ENCODE measurements around the gene PRPF38B. TPM values are rescaled to one million over a fixed set of nuclear protein-coding genes. Genes with fewer than 3 reads are reported as not detected.

The PRPF38B gene
- 19.5 to 22.0 TPM (median 21.6 TPM) in 5 replicates for total RNA-seq (2022; extraction: Qiagen RNA extraction)

GRCh38 chr1:108691942-108692723 is at the start of gene PRPF38B:
Gene PRPF38B (plus strand): TSS chr1:108692310. CDS start chr1:108692592, 282 bp downstream.

GRCh38 chr1:108661030-108661609 is 31.0 kb upstream of the PRPF38B start, which contains the start of gene HENMT1:
Gene HENMT1 (minus strand): TSS chr1:108661093. CDS start chr1:108659884, 1,209 bp downstream.

GRCh38 chr1:108712606-108713150 is 20.6 kb downstream of the PRPF38B start, which contains the start of gene FNDC7:
Gene FNDC7 (plus strand): TSS chr1:108712908. CDS start chr1:108712934, 26 bp downstream.

GRCh38 chr1:108746382-108747170 is 54.5 kb downstream of the PRPF38B start, which contains the start of gene STXBP3:
Gene STXBP3 (plus strand): TSS chr1:108746674. CDS start chr1:108746738, 64 bp downstream.

Other genes with a start within 250 kb of the PRPF38B start
- gene NBPF6, start 242.0 kb upstream of the PRPF38B start, total RNA-seq (2022; extraction: Qiagen RNA extraction) = 0.15 TPM in 1 of 5 replicates, not detected in the others
- 4.3 to 5.4 TPM (median 5.3 TPM) in 5 replicates for gene EEIG2, start 132.2 kb upstream of the PRPF38B start, total RNA-seq (2022; extraction: Qiagen RNA extraction)
- 3.9 to 5.3 TPM (median 4.3 TPM) in 5 replicates for gene HENMT1, start 31.2 kb upstream of the PRPF38B start, total RNA-seq (2022; extraction: Qiagen RNA extraction)
- gene FNDC7, start 20.6 kb downstream of the PRPF38B start, total RNA-seq (2022; extraction: Qiagen RNA extraction) = 0.06 TPM in 1 of 5 replicates, not detected in the others
- gene STXBP3, start 54.4 kb downstream of the PRPF38B start, total RNA-seq (2022; extraction: Qiagen RNA extraction) = 17.3 to 24.7 TPM (median 20.4 TPM) in 5 replicates
- gene AKNAD1, start 164.8 kb downstream of the PRPF38B start, total RNA-seq (2022; extraction: Qiagen RNA extraction) = 0.78 to 2.5 TPM (median 1.2 TPM) in 5 replicates
- gene GPSM2, start 184.7 kb downstream of the PRPF38B start, total RNA-seq (2022; extraction: Qiagen RNA extraction) = 16.5 to 21.9 TPM (median 20.1 TPM) in 5 replicates